ENCODE measurements around the gene GALC. TPM values are rescaled to one million over a fixed set of nuclear protein-coding genes. Genes with fewer than 3 reads are reported as not detected.

Gene GALC
- total and polyA plus RNA-seq, 9 of the 15 experiments (the other 6 are each of a cell fraction or from before 2014, with no cell fraction given): 1.6 to 15.0 (median 7.3) TPM

- H3K36me3 ChIP-seq (ENCODE audit: control insufficient read depth, insufficient read depth, low read length): 0 out of 3 replicates have a peak, but pooled peaks cover 3% of the 10 kb centered on the region
- no peak overlapping the region for H2AFZ ChIP-seq (ENCODE audit: low read depth, low read length)
- ATAC-seq (no peak), DNase-seq (ENCODE audit: extremely low read depth in 1 of 4, low spot score in 3 of 4) (no peak), FAIRE-seq (no peak)
- no peak overlapping the region for H3K9ac ChIP-seq (ENCODE audit: insufficient read depth in 1 of 2, low read depth in 2 of 2, low read length in 2 of 2)
- no peak overlapping the region for H3K27ac ChIP-seq (ENCODE audit: extremely low read depth, low read depth, low read length)
- intact Hi-C loops (cut with micrococcal nuclease): no loop called here
- H4K20me1 ChIP-seq (replicated peaks; ENCODE audit: control insufficient read depth, insufficient read depth, low read length): no peaks in the 10 kb centered on the region
- peaks cover 13 to 19% of the 10 kb centered on the region in 2 experiments for H3K4me1 ChIP-seq (replicated peaks in 1 of 2; ENCODE audit: control insufficient read depth in 2 of 2, insufficient read depth in 2 of 2, low read length in 2 of 2)
- TF ChIP-seq HNRNPLL (IDR thresholded peaks at IDR 0.05; ENCODE audit: low read depth, low read length, poor library complexity, severe bottlenecking) (no peak), CAMTA2 (CRISPR knock-in tag; conservative IDR thresholded peaks at IDR 0.05) (no peak), KLF6 (CRISPR knock-in tag; IDR thresholded peaks at IDR 0.05; ENCODE audit: borderline replicate concordance) (no peak), HNRNPH1 (optimal IDR thresholded peaks at IDR 0.05; ENCODE audit: low read depth, low read length) (no peak), RNF219 (CRISPR knock-in tag; IDR thresholded peaks at IDR 0.05) (no peak), THRA (IDR thresholded peaks at IDR 0.05) (no peak), AFF4 (CRISPR knock-in tag; IDR thresholded peaks at IDR 0.05) (no peak), PCBP1 (IDR thresholded peaks at IDR 0.05; ENCODE audit: low read depth, low read length, poor library complexity, severe bottlenecking) (no peak)
- H3K9me1 ChIP-seq (ENCODE audit: control insufficient read depth, insufficient read depth, low read length): no peaks in the 10 kb centered on the region
- no TSS peak for BruUV-seq (replicated peaks)
- 91% methylated on average over 3 of the region's 4 CpGs for WGBS (ENCODE audit: insufficient coverage, low coverage, missing lambda C conversion rate)
- no peaks in the 10 kb centered on the region for H3K9me3 ChIP-seq (replicated peaks; ENCODE audit: control insufficient read depth, insufficient read depth, low read depth, low read length)
- no peak overlapping the region for H3K4me2 ChIP-seq (ENCODE audit: insufficient read depth, low read length)
- ChIA-PET POLR2A (interaction anchor here (1.5 kb wide), 1 partner anchor 28 kb away, joined by 3 read pairs; no protein-coding TSS in a partner anchor), CTCF (ENCODE audit: low intra/inter-chr PET ratio) (no interaction called here)
- no peak overlapping the region for H3K4me3 ChIP-seq
- H3K27me3 ChIP-seq (ENCODE audit: control insufficient read depth in 2 of 2, insufficient read depth in 2 of 2, low read length in 2 of 2): no peaks in the 10 kb centered on the region
- no peaks in the 10 kb centered on the region; the same call in 2 of the 3 replicates for H3K79me2 ChIP-seq (ENCODE audit: control insufficient read depth, insufficient read depth, low read length)
- in situ Hi-C loops (cut with MboI): loop anchor here (25.0 kb wide), 1 partner anchor 572 kb away; the partner anchor contains the start of genes PTPN21 and ZC3H14
These were observed 2.3 kb downstream of the GALC start for GRCh38 chr14:87990682-87991081.
